Mesenchymal stem cell (in vitro differentiated cells and primary cell): Measurements from ENCODE around the gene NRARP.

Source experiments
- DNase-seq: peaks from one replicate; pipeline ENCODE4 v3.0.0-alpha.2; 2013
- H2AFZ ChIP-seq: one replicate; pipeline ENCODE4 v1.6.1; 2013; ENCODE audit warnings: low read depth, mild to moderate bottlenecking, control low read depth, inconsistent platforms, low read length, moderate library complexity
- H2AK5ac ChIP-seq: 2 replicates; pipeline ENCODE4 v1.6.1; 2013; ENCODE audit warnings: low read length, moderate library complexity, mild to moderate bottlenecking, inconsistent platforms; ENCODE audit not compliant: severe bottlenecking
- H2BK120ac ChIP-seq: one replicate; pipeline ENCODE4 v1.6.1; 2013; ENCODE audit warnings: low read depth, mild to moderate bottlenecking, inconsistent platforms, low read length, moderate library complexity
- H2BK12ac ChIP-seq, 2 experiments: one replicate each; pipeline ENCODE4 v1.6.1; 2013; ENCODE audit warnings: inconsistent platforms in 2 of 2, low read length in 2 of 2, mild to moderate bottlenecking in 2 of 2, moderate library complexity in 2 of 2, control low read depth in 1 of 2
- H2BK15ac ChIP-seq: one replicate; pipeline ENCODE4 v1.6.1; 2013; ENCODE audit warnings: mild to moderate bottlenecking, low read depth, inconsistent platforms; ENCODE audit not compliant: poor library complexity, severe bottlenecking
- H2BK5ac ChIP-seq: 2 replicates; pipeline ENCODE4 v1.6.1; 2013; ENCODE audit warnings: low read depth, mild to moderate bottlenecking, low read length, control low read depth, inconsistent platforms; ENCODE audit not compliant: poor library complexity, severe bottlenecking
- H3K14ac ChIP-seq, 2 experiments: one replicate each; pipeline ENCODE4 v1.6.1; 2013; ENCODE audit warnings: inconsistent platforms in 2 of 2, low read length in 2 of 2, control low read depth in 1 of 2, mild to moderate bottlenecking in 1 of 2, moderate library complexity in 1 of 2
- H3K18ac ChIP-seq, 2 experiments: one replicate each; pipeline ENCODE4 v1.6.1; 2013; ENCODE audit warnings: inconsistent platforms in 2 of 2, low read length in 2 of 2, control low read depth in 1 of 2, low read depth in 1 of 2, mild to moderate bottlenecking in 1 of 2
- H3K23ac ChIP-seq, 2 experiments: one replicate each; pipeline ENCODE4 v1.6.1; 2013; ENCODE audit warnings: inconsistent platforms in 2 of 2, low read length in 2 of 2, mild to moderate bottlenecking in 2 of 2, moderate library complexity in 2 of 2, control low read depth in 1 of 2
- H3K27ac ChIP-seq: 2 replicates; pipeline ENCODE4 v1.5.1; 2013; ENCODE audit warnings: mild to moderate bottlenecking, moderate library complexity, low read length, control low read depth, inconsistent platforms; ENCODE audit not compliant: poor library complexity, severe bottlenecking
- H3K27me3 ChIP-seq, 2 experiments: 2 replicates each; pipeline versions ENCODE4 v1.6.1 to v1.7.0; 2013; ENCODE audit warnings: low read length in 2 of 2, mild to moderate bottlenecking in 2 of 2, moderate library complexity in 2 of 2, control low read depth in 1 of 2, inconsistent platforms in 1 of 2; ENCODE audit not compliant: control insufficient read depth in 1 of 2, insufficient read depth in 1 of 2
- H3K36me3 ChIP-seq, 2 experiments: 2 replicates each; pipeline versions ENCODE4 v1.6.1 to v1.7.0; 2013; ENCODE audit warnings: low read length in 2 of 2, control low read depth in 1 of 2, inconsistent platforms in 1 of 2, low read depth in 1 of 2, mild to moderate bottlenecking in 1 of 2; ENCODE audit not compliant: insufficient read depth in 2 of 2, control insufficient read depth in 1 of 2
- H3K4ac ChIP-seq, 2 experiments: one replicate each; pipeline ENCODE4 v1.6.1; 2013; ENCODE audit warnings: inconsistent platforms in 2 of 2, low read length in 2 of 2, mild to moderate bottlenecking in 2 of 2, moderate library complexity in 2 of 2, control low read depth in 1 of 2, low read depth in 1 of 2
- H3K4me1 ChIP-seq: 2 replicates; pipeline ENCODE4 v1.6.1; 2013; ENCODE audit warnings: low read depth, low read length, control low read depth; ENCODE audit not compliant: control insufficient read depth, insufficient read depth
- H3K4me2 ChIP-seq: 2 replicates; pipeline ENCODE4 v1.6.1; 2013; ENCODE audit warnings: low read length, mild to moderate bottlenecking, inconsistent platforms; ENCODE audit not compliant: poor library complexity, severe bottlenecking
- H3K4me3 ChIP-seq, 2 experiments: 2 replicates each; pipeline versions ENCODE4 v1.5.1 to v1.7.0; 2013; ENCODE audit warnings: low read length in 2 of 2, mild to moderate bottlenecking in 2 of 2, control low read depth in 1 of 2, low read depth in 1 of 2; ENCODE audit not compliant: insufficient read depth in 1 of 2
- H3K79me1 ChIP-seq: replicated peaks from 2 replicates; pipeline ENCODE4 v1.6.1; 2013; ENCODE audit warnings: mild to moderate bottlenecking, control low read depth, low read length, inconsistent platforms; ENCODE audit not compliant: poor library complexity, severe bottlenecking
- H3K9ac ChIP-seq: 2 replicates; pipeline ENCODE4 v1.7.0; 2013; ENCODE audit warnings: mild to moderate bottlenecking, low read length, moderate library complexity
- H3K9me3 ChIP-seq: 2 replicates; pipeline ENCODE4 v1.7.0; 2013; ENCODE audit warnings: mild to moderate bottlenecking, low read length; ENCODE audit not compliant: control insufficient read depth
- H4K8ac ChIP-seq: one replicate; pipeline ENCODE4 v1.6.1; 2013; ENCODE audit warnings: inconsistent platforms, mild to moderate bottlenecking, low read length, moderate library complexity
- H4K91ac ChIP-seq: one replicate; pipeline ENCODE4 v1.6.1; 2013; ENCODE audit warnings: mild to moderate bottlenecking, low read length, inconsistent platforms
- WGBS: methylation state at CpG from one replicate; pipeline ENCODE4 v1.1.7; 2013; ENCODE audit warnings: mixed read lengths; 5-methylcytosine and 5-hydroxymethylcytosine counted together

The NRARP gene

DNA sequence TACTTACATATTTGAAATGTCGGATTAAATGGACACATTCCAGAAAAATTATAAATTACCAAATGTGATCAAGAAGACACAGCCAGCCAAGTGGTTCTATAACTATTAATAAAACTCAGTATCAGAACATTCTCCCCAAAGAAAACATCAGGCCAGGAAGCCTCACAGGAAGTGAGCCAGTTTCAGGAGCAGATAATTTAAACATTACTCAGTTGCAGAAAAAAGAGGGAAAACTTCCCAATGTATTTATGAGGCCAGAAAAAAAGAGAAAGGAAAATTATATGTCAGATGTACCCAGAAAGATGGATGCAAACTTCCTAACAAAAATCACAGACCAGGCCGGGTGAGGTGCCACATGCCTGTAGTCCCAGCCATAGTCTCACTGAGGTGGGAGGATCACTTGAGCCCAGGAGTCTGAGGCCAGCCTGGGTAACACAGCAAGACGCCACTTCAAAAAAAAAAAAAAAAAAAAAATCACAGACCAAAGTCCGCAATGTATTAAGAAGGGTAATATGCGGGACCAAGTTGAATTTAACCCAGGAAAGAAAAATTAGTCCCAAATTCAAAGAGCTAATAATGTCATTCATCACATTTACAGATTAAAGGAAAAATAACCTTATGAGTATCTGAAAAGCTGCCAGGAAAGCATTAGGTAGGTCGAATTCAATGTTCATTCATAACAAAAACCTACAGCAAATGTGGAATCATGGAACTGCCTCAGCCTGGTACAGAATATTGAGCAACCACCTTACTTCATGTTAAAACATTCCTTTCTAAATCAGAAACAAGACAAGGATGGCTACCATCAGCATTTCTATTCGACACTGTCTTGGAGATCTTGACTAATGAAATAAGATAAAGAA is 37.2 kb upstream of the NRARP start:
- Histone ChIP-seq H3K23ac (no peak overlapping the region), H3K27me3 (peaks cover 0 to 4% of the 10 kb centered on the region in 2 experiments), H3K18ac (no peak overlapping the region), H3K27ac (no peak overlapping the region), H4K8ac (no peak overlapping the region), H2BK12ac (no peak overlapping the region), H3K4me3 (no peak overlapping the region), H2AFZ (no peak overlapping the region), H3K9ac (no peak overlapping the region), H2BK120ac (no peak overlapping the region), H3K4me1 (peaks cover 1% of the 10 kb centered on the region), H3K4me2 (no peak overlapping the region), H2AK5ac (no peak overlapping the region), H2BK5ac (no peak overlapping the region), H3K4ac (no peak overlapping the region), H3K36me3 (peaks cover 0 to 5% of the 10 kb centered on the region in 2 experiments), H2BK15ac (no peak overlapping the region), H3K14ac (no peak overlapping the region), H4K91ac (no peak overlapping the region), H3K79me1 (no peaks in the 10 kb centered on the region), H3K9me3 (peaks cover 12% of the 10 kb centered on the region)
- WGBS = 86% methylated on average over 3 of the region's 7 CpGs
- DNase-seq = no peak

DNA sequence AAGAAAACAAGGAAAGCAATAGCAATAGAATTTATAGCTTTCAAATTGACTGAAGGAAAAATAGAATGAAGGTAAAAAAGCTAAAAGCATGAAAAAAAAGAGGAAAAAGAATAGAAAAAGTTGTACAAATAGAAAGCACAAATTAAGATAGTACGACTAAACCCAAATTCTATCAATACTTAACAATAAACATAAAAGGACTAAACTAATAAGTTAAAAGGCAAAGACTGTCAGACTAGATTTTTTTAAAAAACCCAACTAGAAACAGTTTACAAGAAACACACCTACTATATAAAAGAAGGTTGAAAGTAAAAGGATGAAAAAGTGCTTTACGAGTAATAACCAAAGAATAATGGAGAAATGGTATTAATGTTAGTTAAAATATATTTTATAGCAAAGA is 34.7 kb upstream of the NRARP start:
- Histone ChIP-seq H3K4me3 (no peak overlapping the region), H2BK5ac (no peak overlapping the region), H2BK12ac (no peak overlapping the region), H3K36me3 (peaks cover 0 to 5% of the 10 kb centered on the region in 2 experiments), H3K79me1 (no peaks in the 10 kb centered on the region), H2AK5ac (no peak overlapping the region), H3K4me1 (peaks cover 4% of the 10 kb centered on the region), H4K8ac (no peak overlapping the region), H3K9ac (no peak overlapping the region), H3K14ac (no peak overlapping the region), H2BK15ac (no peak overlapping the region), H3K23ac (no peak overlapping the region), H3K18ac (no peak overlapping the region), H3K4me2 (no peak overlapping the region), H4K91ac (no peak overlapping the region), H3K27me3 (peaks cover 0 to 4% of the 10 kb centered on the region in 2 experiments), H2BK120ac (no peak overlapping the region), H3K4ac (no peak overlapping the region), H3K27ac (no peak overlapping the region), H2AFZ (no peak overlapping the region), H3K9me3 (peaks cover 12% of the 10 kb centered on the region)
- no CpG with 5 or more reads among the region's 2 CpGs for WGBS
- DNase-seq = no peak

DNA sequence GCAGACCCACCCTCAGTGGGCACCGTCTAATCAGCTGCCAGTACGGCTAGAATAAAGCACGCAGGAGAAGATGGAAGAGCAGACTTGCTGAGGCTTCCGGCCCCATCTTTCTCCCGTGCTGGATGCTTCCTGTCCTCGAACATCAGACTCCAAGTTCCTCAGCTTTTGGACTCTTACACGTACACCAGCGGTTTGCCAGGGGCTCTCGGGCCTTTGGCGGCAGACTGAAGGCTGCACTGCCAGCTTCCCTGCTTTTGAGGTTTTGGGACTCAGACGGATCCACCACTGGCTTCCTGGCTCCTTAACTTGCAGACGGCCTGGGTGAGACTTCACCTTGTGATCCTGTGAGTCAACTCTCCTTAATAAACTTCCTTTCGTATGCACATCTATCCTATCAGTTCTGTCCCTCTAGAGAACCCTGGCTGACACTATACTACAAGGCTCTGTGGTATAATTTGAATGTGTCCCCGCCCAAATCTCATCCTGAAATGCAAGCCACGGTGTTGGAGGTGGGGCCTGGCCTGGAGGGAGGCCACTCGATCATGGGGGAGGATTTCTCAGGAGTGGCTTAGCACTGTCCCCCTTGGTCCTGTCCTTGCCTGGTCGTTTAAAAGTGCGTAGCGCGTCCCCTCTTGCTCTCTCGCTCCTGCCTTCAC is 31.1 kb upstream of the NRARP start:
- Histone ChIP-seq H4K91ac (no peak overlapping the region), H3K79me1 (no peaks in the 10 kb centered on the region), H3K14ac (no peak overlapping the region), H2BK120ac (no peak overlapping the region), H2BK15ac (no peak overlapping the region), H2AK5ac (no peak overlapping the region), H3K36me3 (peaks cover 0 to 5% of the 10 kb centered on the region in 2 experiments), H2BK12ac (no peak overlapping the region), H3K23ac (no peak overlapping the region), H4K8ac (no peak overlapping the region), H3K4me1 (peaks cover 3% of the 10 kb centered on the region), H3K27me3 (peaks cover 0 to 14% of the 10 kb centered on the region in 2 experiments), H3K18ac (no peak overlapping the region), H3K27ac (no peak overlapping the region), H3K4ac (no peak overlapping the region), H3K4me2 (no peak overlapping the region), H3K4me3 (no peak overlapping the region), H3K9me3 (peaks cover 12% of the 10 kb centered on the region), H3K9ac (no peak overlapping the region), H2AFZ (no peak overlapping the region), H2BK5ac (no peak overlapping the region)
- DNase-seq = no peak
- WGBS = 74% methylated on average over 21 of the region's 21 CpGs

DNA sequence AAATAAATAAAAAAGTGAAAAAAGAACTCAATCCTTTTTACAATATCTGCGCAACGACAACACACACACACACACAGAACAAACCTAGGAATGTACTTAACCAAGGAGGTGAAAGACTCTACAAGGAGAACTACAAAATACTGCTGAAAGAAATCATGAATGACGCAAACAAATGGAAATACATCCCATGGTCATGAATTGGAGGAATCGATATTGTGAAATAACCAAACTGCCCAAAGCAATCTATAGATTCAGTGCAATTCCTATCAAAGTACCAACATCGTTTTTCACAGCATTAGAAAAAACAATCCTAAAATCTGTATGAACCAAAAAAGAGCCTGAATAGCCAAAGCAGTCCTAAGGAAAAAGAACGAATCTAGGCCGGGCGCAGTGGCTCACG is 29.9 kb upstream of the NRARP start:
- no peaks in the 10 kb centered on the region for H3K79me1 ChIP-seq
- H3K18ac ChIP-seq = no peak overlapping the region

More for the DNA sequence above, 29.9 kb upstream of the NRARP start:
- WGBS = 96% methylated on average over 9 of the region's 9 CpGs
- Histone ChIP-seq H2BK5ac (no peak overlapping the region), H2AK5ac (no peak overlapping the region), H3K4me1 (peaks cover 3% of the 10 kb centered on the region), H3K36me3 (peaks cover 0 to 5% of the 10 kb centered on the region in 2 experiments), H3K4me2 (no peak overlapping the region), H3K14ac (no peak overlapping the region), H2BK12ac (no peak overlapping the region), H4K91ac (no peak overlapping the region), H2AFZ (no peak overlapping the region), H3K4me3 (no peak overlapping the region), H3K27me3 (peaks cover 0 to 14% of the 10 kb centered on the region in 2 experiments), H3K27ac (no peak overlapping the region), H2BK120ac (no peak overlapping the region), H2BK15ac (no peak overlapping the region), H4K8ac (no peak overlapping the region), H3K23ac (no peak overlapping the region), H3K9ac (no peak overlapping the region), H3K9me3 (peaks cover 9% of the 10 kb centered on the region), H3K4ac (no peak overlapping the region)
- no peak for DNase-seq
